SK-N-MC (cell line): ENCODE measurements around the gene SPDYE1.
"Not testable (repeated sequence)": the region's sequence is repeated elsewhere in the genome, so short reads cannot be mapped to it uniquely, and the experiment has no call there.

ENCODE experiments used
- EZH2 ChIP-seq: fragments of 200-600 bp; sonication (generic); IDR thresholded peaks from one replicate; pipeline ENCODE4 v1.6.1; 2017; ENCODE audit warnings: antibody characterized with exemption
- FOXP2 ChIP-seq: optimal IDR thresholded peaks from 2 replicates; pipeline ENCODE3; 2011; ENCODE audit warnings: mild to moderate bottlenecking, moderate library complexity; ENCODE audit not compliant: insufficient read depth; ENCODE audit errors: extremely low read length, control extremely low read depth
- POLR2AphosphoS5 ChIP-seq: IDR thresholded peaks from 2 replicates; pipeline ENCODE4 v1.6.1; 2012; ENCODE audit warnings: mild to moderate bottlenecking, low read depth, low read length, borderline replicate concordance

DNA sequence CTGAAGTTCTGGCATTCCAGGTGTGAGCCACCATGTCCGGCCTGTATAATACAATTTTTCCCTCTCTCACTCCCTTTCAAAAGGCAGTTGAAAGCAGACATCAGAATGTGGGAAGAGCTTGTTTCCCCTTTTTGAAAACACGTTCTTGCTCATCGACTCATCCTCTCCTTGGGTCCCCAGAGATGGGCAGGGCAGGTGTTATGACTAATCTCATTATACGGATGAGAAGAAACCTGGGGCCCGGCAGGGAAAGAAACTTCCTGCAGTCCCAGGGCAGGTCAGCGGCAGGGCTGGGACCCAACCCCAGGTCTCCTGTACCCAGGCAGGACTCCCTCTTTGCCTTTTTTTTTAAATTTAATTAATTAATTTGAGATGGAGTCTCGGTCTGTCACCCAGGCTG lies 4.8 kb upstream of the SPDYE1 start:
- not testable (repeated sequence) for TF ChIP-seq POLR2AphosphoS5, EZH2, FOXP2
